GM12875 (cell line): ENCODE measurements around the gene ARG1.

Experiments used
- H3K4me3 ChIP-seq: one replicate; pipeline ENCODE4 v1.5.1; 2011; ENCODE audit warnings: low read depth, low read length, control low read depth
- CTCF ChIP-seq: IDR thresholded peaks from 2 replicates; pipeline ENCODE4 v1.5.1; 2011; ENCODE audit warnings: low read depth, mild to moderate bottlenecking, control low read depth, inconsistent platforms, low read length, moderate library complexity, borderline replicate concordance; ENCODE audit not compliant: insufficient read depth

Gene ARG1

GRCh38 chr6:131561925-131562707 is 10.9 kb upstream of the ARG1 start:
- no peak for TF ChIP-seq CTCF

GRCh38 chr6:131565056-131565455 is 8.0 kb upstream of the ARG1 start:
- no peak overlapping the region for H3K4me3 ChIP-seq
- TF ChIP-seq CTCF = no peak

More at GRCh38 chr6:131561925-131562707, 10.9 kb upstream of the ARG1 start:
- no peak overlapping the region for H3K4me3 ChIP-seq

GRCh38 chr6:131568726-131569125 is 4.3 kb upstream of the ARG1 start:
- no peak overlapping the region for H3K4me3 ChIP-seq
- no peak for TF ChIP-seq CTCF

GRCh38 chr6:131574133-131574532 is 1.1 kb downstream of the ARG1 start:
- H3K4me3 ChIP-seq = no peak overlapping the region
- TF ChIP-seq CTCF = no peak

GRCh38 chr6:131574686-131575085 is 1.7 kb downstream of the ARG1 start:
- no peak for TF ChIP-seq CTCF
- H3K4me3 ChIP-seq = no peak overlapping the region

- TF ChIP-seq CTCF = no peak
- H3K4me3 ChIP-seq = no peak overlapping the region
Observed at GRCh38 chr6:131575834-131576478, 2.9 kb downstream of the ARG1 start.

GRCh38 chr6:131581523-131581922 is 8.5 kb downstream of the ARG1 start:
- no peak overlapping the region for H3K4me3 ChIP-seq
- TF ChIP-seq CTCF = no peak
